SJSA1 (cell line): ENCODE results near the gene ETFRF1. TPM values are rescaled to one million over a fixed set of nuclear protein-coding genes. Genes with fewer than 3 reads are reported as not detected.

ENCODE experiments used
- DNase-seq, 2 experiments: peaks; one replicate each; pipeline ENCODE4 v3.0.0-alpha.2; 2015 to 2020; ENCODE audit warnings: low spot score in 2 of 2, low read depth in 1 of 2
- H3K27ac ChIP-seq: fragments of 250-450 bp; sonication (Bioruptor Pico); 2 replicates; pipeline ENCODE4 v1.5.1; 2020; ENCODE audit warnings: mild to moderate bottlenecking, moderate library complexity
- H3K27me3 ChIP-seq: fragments of 250-450 bp; sonication (Bioruptor Pico); replicated peaks from 2 replicates; pipeline ENCODE4 v1.5.1; 2020; ENCODE audit warnings: mild to moderate bottlenecking, moderate library complexity
- H3K36me3 ChIP-seq: fragments of 250-450 bp; sonication (Bioruptor Pico); 2 replicates; pipeline ENCODE4 v1.5.1; 2020; ENCODE audit warnings: mild to moderate bottlenecking
- H3K4me1 ChIP-seq: fragments of 250-450 bp; sonication (Bioruptor Pico); replicated peaks from 2 replicates; pipeline ENCODE4 v1.6.1; 2021; ENCODE audit warnings: mild to moderate bottlenecking
- H3K4me3 ChIP-seq: fragments of 250-450 bp; sonication (Bioruptor Pico); 2 replicates; pipeline ENCODE4 v1.5.1; 2020; ENCODE audit warnings: mild to moderate bottlenecking
- H3K9me3 ChIP-seq: fragments of 250-450 bp; sonication (Bioruptor Pico); replicated peaks from 2 replicates; pipeline ENCODE4 v1.5.1; 2020; ENCODE audit warnings: mild to moderate bottlenecking
- total RNA-seq: library from RNA; depleted of rRNA; stranded (reverse); fragments of >200 nt; shearing (Covaris generic); gene quantifications from 2 replicates; pipeline ENCODE4 v1.2.3, GENCODE V29; 2014; rRNA removed

Gene ETFRF1
- total RNA-seq, result 33.2 and 45.8 TPM in 2 replicates

- H3K4me3 ChIP-seq, result peak within 1 kb of the TSS; percentile 51
- peaks cover 2% of the 10 kb centered on the region; the same call in 1 of the 2 replicates for H3K36me3 ChIP-seq
- H3K4me1 ChIP-seq, result peaks cover 21% of the 10 kb centered on the region
Observed at GRCh38 chr12:25195056-25195971, at the start of gene ETFRF1, which contains the start of gene DNAI7. Gene ETFRF1 (plus strand): TSS chr12:25195237. CDS start chr12:25203957, 8,720 bp downstream. Gene DNAI7 (minus strand): TSS chr12:25195160. CDS start chr12:25195078, 82 bp downstream.

GRCh38 chr12:25146686-25147085 is 48.4 kb upstream of the ETFRF1 start:
- Histone ChIP-seq H3K27me3 (no peaks in the 10 kb centered on the region), H3K36me3 (no peaks in the 10 kb centered on the region), H3K4me1 (peaks cover 8% of the 10 kb centered on the region), H3K4me3 (no peak overlapping the region), H3K9me3 (no peaks in the 10 kb centered on the region), H3K27ac (no peak overlapping the region)
- DNase-seq, result no peak

More at GRCh38 chr12:25195056-25195971, at the start of gene ETFRF1, which contains the start of gene DNAI7:
- Histone ChIP-seq H3K27ac (peak within 1 kb of the TSS; percentile 84), H3K9me3 (no peaks in the 10 kb centered on the region), H3K27me3 (no peaks in the 10 kb centered on the region)
- peak; percentile 94 to 99 for DNase-seq

- Histone ChIP-seq H3K4me3 (no peak overlapping the region), H3K4me1 (peaks cover 35% of the 10 kb centered on the region), H3K9me3 (no peaks in the 10 kb centered on the region), H3K36me3 (no peaks in the 10 kb centered on the region), H3K27me3 (no peaks in the 10 kb centered on the region), H3K27ac (peak overlapping the region; percentile 34)
- DNase-seq, result peak; percentile 93 to 95
Observed at GRCh38 chr12:25151476-25151875, 43.6 kb upstream of the ETFRF1 start.

- Histone ChIP-seq H3K36me3 (no peaks in the 10 kb centered on the region), H3K4me3 (no peak overlapping the region), H3K4me1 (peaks cover 35% of the 10 kb centered on the region), H3K27ac (peak overlapping the region; percentile 68), H3K9me3 (no peaks in the 10 kb centered on the region), H3K27me3 (no peaks in the 10 kb centered on the region)
- no peak for DNase-seq
Observed at GRCh38 chr12:25152055-25152454, 43.0 kb upstream of the ETFRF1 start.

GRCh38 chr12:25155022-25155576 is 39.9 kb upstream of the ETFRF1 start:
- H3K27me3 ChIP-seq, result no peaks in the 10 kb centered on the region
- no peak overlapping the region for H3K4me3 ChIP-seq
- no peaks in the 10 kb centered on the region for H3K9me3 ChIP-seq
- DNase-seq, result peak in 1 of 2 experiments; percentile 63
- peaks cover 35% of the 10 kb centered on the region for H3K4me1 ChIP-seq
- peak overlapping the region; percentile 14 for H3K27ac ChIP-seq
- H3K36me3 ChIP-seq, result no peaks in the 10 kb centered on the region

GRCh38 chr12:25156061-25156460 is 39.0 kb upstream of the ETFRF1 start:
- Histone ChIP-seq H3K9me3 (no peaks in the 10 kb centered on the region), H3K27me3 (no peaks in the 10 kb centered on the region), H3K4me1 (peaks cover 31% of the 10 kb centered on the region), H3K27ac (no peak overlapping the region), H3K36me3 (no peaks in the 10 kb centered on the region), H3K4me3 (no peak overlapping the region)
- no peak for DNase-seq

GRCh38 chr12:25162866-25163265 is 32.2 kb upstream of the ETFRF1 start:
- no peaks in the 10 kb centered on the region for H3K9me3 ChIP-seq
- H3K36me3 ChIP-seq, result no peaks in the 10 kb centered on the region
- H3K27me3 ChIP-seq, result no peaks in the 10 kb centered on the region
- no peak overlapping the region for H3K27ac ChIP-seq
- no peaks in the 10 kb centered on the region for H3K4me1 ChIP-seq
- no peak for DNase-seq
- no peak overlapping the region for H3K4me3 ChIP-seq

GRCh38 chr12:25182765-25183164 is 12.3 kb upstream of the ETFRF1 start:
- peaks cover 13% of the 10 kb centered on the region for H3K4me1 ChIP-seq
- H3K4me3 ChIP-seq, result no peak overlapping the region
- no peaks in the 10 kb centered on the region for H3K9me3 ChIP-seq
- H3K27ac ChIP-seq, result no peak overlapping the region
- H3K27me3 ChIP-seq, result no peaks in the 10 kb centered on the region
- DNase-seq, result no peak
- H3K36me3 ChIP-seq, result no peaks in the 10 kb centered on the region

GRCh38 chr12:25184132-25184531 is 10.9 kb upstream of the ETFRF1 start:
- Histone ChIP-seq H3K36me3 (no peaks in the 10 kb centered on the region), H3K4me3 (no peak overlapping the region), H3K27me3 (no peaks in the 10 kb centered on the region), H3K9me3 (no peaks in the 10 kb centered on the region), H3K27ac (no peak overlapping the region), H3K4me1 (peaks cover 24% of the 10 kb centered on the region)
- no peak for DNase-seq

GRCh38 chr12:25186038-25186787 is 8.8 kb upstream of the ETFRF1 start:
- H3K4me1 ChIP-seq, result peaks cover 31% of the 10 kb centered on the region
- H3K36me3 ChIP-seq, result no peaks in the 10 kb centered on the region
- H3K4me3 ChIP-seq, result no peak overlapping the region
- DNase-seq, result no peak
- no peaks in the 10 kb centered on the region for H3K27me3 ChIP-seq
- H3K9me3 ChIP-seq, result no peaks in the 10 kb centered on the region
- H3K27ac ChIP-seq, result no peak overlapping the region; the same call in 1 of the 2 replicates

GRCh38 chr12:25186788-25187402 is 8.1 kb upstream of the ETFRF1 start:
- H3K4me1 ChIP-seq, result peaks cover 31% of the 10 kb centered on the region
- peak in 1 of 2 experiments; percentile 34 for DNase-seq
- no peak overlapping the region for H3K4me3 ChIP-seq
- no peaks in the 10 kb centered on the region for H3K36me3 ChIP-seq
- no peaks in the 10 kb centered on the region for H3K9me3 ChIP-seq
- H3K27me3 ChIP-seq, result no peaks in the 10 kb centered on the region
- H3K27ac ChIP-seq, result peak overlapping the region; percentile 91

GRCh38 chr12:25187781-25188180 is 7.3 kb upstream of the ETFRF1 start:
- Histone ChIP-seq H3K27ac (peak overlapping the region; percentile 91), H3K4me1 (peaks cover 31% of the 10 kb centered on the region), H3K9me3 (no peaks in the 10 kb centered on the region), H3K36me3 (no peaks in the 10 kb centered on the region), H3K27me3 (no peaks in the 10 kb centered on the region), H3K4me3 (no peak overlapping the region)
- peak; percentile 62 to 85 for DNase-seq

- peaks cover 39% of the 10 kb centered on the region for H3K4me1 ChIP-seq
- H3K36me3 ChIP-seq, result no peaks in the 10 kb centered on the region
- no peak overlapping the region for H3K4me3 ChIP-seq
- peak overlapping the region; percentile 91 for H3K27ac ChIP-seq
- no peaks in the 10 kb centered on the region for H3K9me3 ChIP-seq
- no peaks in the 10 kb centered on the region for H3K27me3 ChIP-seq
- DNase-seq, result no peak
Observed at GRCh38 chr12:25189656-25190055, 5.4 kb upstream of the ETFRF1 start.
